ENCODE data around the gene OSBPL3. TPM values are rescaled to one million over a fixed set of nuclear protein-coding genes. Genes with fewer than 3 reads are reported as not detected.

The OSBPL3 gene
- total RNA-seq, 1 experiment from 2014 or later: 36.8 TPM

GRCh38 chr7:24949884-24950283, 30.1 kb downstream of the OSBPL3 start:
- POLR2A ChIA-PET: no interaction called here

More at GRCh38 chr7:24949884-24950283, 30.1 kb downstream of the OSBPL3 start:
- no peaks in the 10 kb centered on the region for H3K27me3 ChIP-seq (ENCODE audit: insufficient read depth, low read length)
- H2AFZ ChIP-seq (ENCODE audit: low read depth, low read length, poor library complexity, severe bottlenecking): no peak overlapping the region
- DNase-seq (ENCODE audit: low read depth, low spot score) (no peak), ATAC-seq (no peak)
- H3K36me3 ChIP-seq (ENCODE audit: control insufficient read depth in 1 of 2, insufficient read depth in 2 of 2, low read length in 2 of 2): no peaks in the 10 kb centered on the region
- BruUV-seq (replicated peaks): no TSS peak
- no peaks in the 10 kb centered on the region for H3K9me2 ChIP-seq (ENCODE audit: insufficient read depth)
- H3K4me1 ChIP-seq (ENCODE audit: control insufficient read depth in 1 of 2, insufficient read depth in 2 of 2, low read length in 2 of 2): peaks cover 21 to 34% of the 10 kb centered on the region in 2 experiments
- H4K20me1 ChIP-seq (ENCODE audit: insufficient read depth): no peaks in the 10 kb centered on the region; the same call in 1 of the 2 replicates
- intact Hi-C loops (cut with micrococcal nuclease): no loop called here
- H3K4me2 ChIP-seq (ENCODE audit: low read length): no peak overlapping the region
- H3K27ac ChIP-seq (ENCODE audit: low read depth, low read length): no peak overlapping the region
- ChIA-PET RAD21 (ENCODE audit: low non-redundant PET in 1 of 2, low total read pairs in 2 of 2, uncharacterized antibody in 2 of 2, unreplicated experiment in 2 of 2) (no interaction called here), CTCF (no interaction called here)
- no peaks in the 10 kb centered on the region for H3K9me3 ChIP-seq (ENCODE audit: control insufficient read depth in 1 of 2, insufficient read depth in 1 of 2, low read depth in 1 of 2, low read length in 2 of 2)
- H3K4me3 ChIP-seq (replicated peaks in 1 of 2; ENCODE audit: low read depth in 1 of 2, low read length in 2 of 2): no peak overlapping the region
- H3K79me2 ChIP-seq (ENCODE audit: insufficient read depth, low read length): peaks cover 99% of the 10 kb centered on the region
- TF ChIP-seq FOSL1 (IDR thresholded peaks at IDR 0.05; ENCODE audit: low read depth) (no peak), ZFX (IDR thresholded peaks at IDR 0.05) (no peak), EGR1 (IDR thresholded peaks at IDR 0.05; ENCODE audit: low read depth) (no peak), SIN3A (IDR thresholded peaks at IDR 0.05; ENCODE audit: low read depth) (no peak), SP1 (IDR thresholded peaks at IDR 0.05; ENCODE audit: low read depth) (no peak), CTCF (IDR thresholded peaks at IDR 0.05 in 2 of 3, conservative IDR thresholded peaks at IDR 0.05 in 1 of 3; ENCODE audit: borderline replicate concordance in 1 of 3, insufficient read depth in 1 of 3, low read depth in 2 of 3, low read length in 2 of 3) (no peak), ZNF274 (IDR thresholded peaks at IDR 0.05; ENCODE audit: low read depth, low read length) (no peak), ELF1 (IDR thresholded peaks at IDR 0.05; ENCODE audit: borderline replicate concordance, low read depth) (no peak), TCF7L2 (IDR thresholded peaks at IDR 0.05; ENCODE audit: borderline replicate concordance, extremely low read depth, insufficient read depth, insufficient read length) (no peak)
- TF ChIP-seq, protein P1, sequence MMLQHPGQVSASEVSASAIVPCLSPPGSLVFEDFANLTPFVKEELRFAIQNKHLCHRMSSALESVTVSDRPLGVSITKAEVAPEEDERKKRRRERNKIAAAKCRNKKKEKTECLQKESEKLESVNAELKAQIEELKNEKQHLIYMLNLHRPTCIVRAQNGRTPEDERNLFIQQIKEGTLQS (IDR thresholded peaks at IDR 0.05): no peak
- H3K9ac ChIP-seq (ENCODE audit: low read length): no peak overlapping the region

All from HCT116 (cell line).